ENCODE results near the gene NRCAM.

Gene NRCAM

GRCh38 chr7:108451296-108451848 lies 4.9 kb downstream of the NRCAM start:
- no peak for DNase-seq (ENCODE audit: insufficient read length, low spot score)
- peak; percentile 44 for FAIRE-seq
- TF ChIP-seq, protein P1, sequence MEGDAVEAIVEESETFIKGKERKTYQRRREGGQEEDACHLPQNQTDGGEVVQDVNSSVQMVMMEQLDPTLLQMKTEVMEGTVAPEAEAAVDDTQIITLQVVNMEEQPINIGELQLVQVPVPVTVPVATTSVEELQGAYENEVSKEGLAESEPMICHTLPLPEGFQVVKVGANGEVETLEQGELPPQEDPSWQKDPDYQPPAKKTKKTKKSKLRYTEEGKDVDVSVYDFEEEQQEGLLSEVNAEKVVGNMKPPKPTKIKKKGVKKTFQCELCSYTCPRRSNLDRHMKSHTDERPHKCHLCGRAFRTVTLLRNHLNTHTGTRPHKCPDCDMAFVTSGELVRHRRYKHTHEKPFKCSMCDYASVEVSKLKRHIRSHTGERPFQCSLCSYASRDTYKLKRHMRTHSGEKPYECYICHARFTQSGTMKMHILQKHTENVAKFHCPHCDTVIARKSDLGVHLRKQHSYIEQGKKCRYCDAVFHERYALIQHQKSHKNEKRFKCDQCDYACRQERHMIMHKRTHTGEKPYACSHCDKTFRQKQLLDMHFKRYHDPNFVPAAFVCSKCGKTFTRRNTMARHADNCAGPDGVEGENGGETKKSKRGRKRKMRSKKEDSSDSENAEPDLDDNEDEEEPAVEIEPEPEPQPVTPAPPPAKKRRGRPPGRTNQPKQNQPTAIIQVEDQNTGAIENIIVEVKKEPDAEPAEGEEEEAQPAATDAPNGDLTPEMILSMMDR (IDR thresholded peaks at IDR 0.05; ENCODE audit: insufficient read depth, missing control alignments): no peak

DNA sequence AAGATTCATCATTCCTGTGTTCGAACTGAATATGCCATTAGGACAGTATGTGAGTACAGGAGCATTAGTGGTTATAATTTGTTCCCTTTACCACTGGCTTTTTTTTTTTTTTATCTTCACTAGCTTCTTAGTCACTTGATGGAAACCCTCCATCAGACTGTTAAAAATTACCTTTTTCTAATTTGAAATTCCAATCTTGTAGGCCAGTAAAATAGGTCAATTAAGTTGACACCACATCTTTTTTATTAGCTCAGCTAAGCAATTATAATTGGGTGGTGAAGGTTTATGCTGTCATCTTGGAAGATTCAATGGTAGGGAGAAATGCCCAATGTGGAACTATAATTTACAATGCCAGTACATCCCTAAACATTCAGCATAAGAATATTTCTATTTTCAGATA lies 6.1 kb downstream of the NRCAM start:
- DNase-seq (ENCODE audit: insufficient read length, low spot score): no peak
- peak; percentile 6 for FAIRE-seq
- TF ChIP-seq, protein P1 (IDR thresholded peaks at IDR 0.05; ENCODE audit: insufficient read depth, missing control alignments): no peak

- TF ChIP-seq, protein P1 (IDR thresholded peaks at IDR 0.05; ENCODE audit: insufficient read depth, missing control alignments): no peak
Observed at GRCh38 chr7:108449521-108449920, 6.7 kb downstream of the NRCAM start.

DNA sequence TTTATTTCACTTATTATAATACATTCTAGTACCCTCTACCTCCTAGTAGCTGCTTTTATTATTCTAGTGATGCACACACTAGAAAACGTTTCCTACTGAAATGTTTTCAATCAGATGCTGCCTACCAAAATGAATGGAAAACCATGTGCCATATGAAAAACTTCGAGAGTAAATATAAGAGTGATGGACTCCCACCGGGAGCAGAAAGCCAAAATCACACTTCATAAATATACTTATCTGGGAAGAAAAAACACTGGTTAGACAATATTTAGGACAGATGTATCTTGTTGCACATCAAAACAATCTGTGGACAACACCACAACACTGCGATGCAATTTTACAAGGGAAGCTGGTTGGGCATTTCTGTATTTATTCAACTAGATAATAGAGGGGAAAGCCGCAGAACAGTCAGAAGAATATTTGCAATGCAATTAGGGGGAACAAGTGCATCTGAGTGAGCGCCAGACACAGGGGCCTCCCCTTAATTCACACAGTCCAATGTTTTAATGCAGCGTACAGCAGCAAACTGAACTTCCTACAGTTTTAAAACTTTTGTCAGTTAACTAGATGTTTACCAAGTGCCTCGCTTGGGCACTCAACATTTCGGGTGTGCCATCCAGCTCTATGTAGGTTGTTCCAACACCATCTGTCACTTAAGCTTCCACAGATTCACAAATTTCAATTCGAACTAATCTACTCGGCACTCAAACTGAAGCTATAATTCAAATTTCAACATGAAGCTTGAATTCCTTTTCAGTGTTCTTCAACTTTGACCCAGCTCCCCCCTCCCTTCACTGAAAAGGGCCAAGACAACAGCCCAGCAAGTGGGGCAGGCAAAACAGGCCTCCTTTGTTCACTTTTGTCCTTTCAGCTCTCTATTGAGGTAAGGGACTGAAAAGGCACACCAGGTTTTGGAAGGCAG lies 7.4 kb downstream of the NRCAM start:
- TF ChIP-seq, protein P1 (IDR thresholded peaks at IDR 0.05; ENCODE audit: insufficient read depth, missing control alignments): no peak
- FAIRE-seq: peak; percentile 82
- DNase-seq (ENCODE audit: insufficient read length, low spot score): no peak

More at GRCh38 chr7:108449521-108449920, 6.7 kb downstream of the NRCAM start:
- peak; percentile 84 for FAIRE-seq
- no peak for DNase-seq (ENCODE audit: insufficient read length, low spot score)

DNA sequence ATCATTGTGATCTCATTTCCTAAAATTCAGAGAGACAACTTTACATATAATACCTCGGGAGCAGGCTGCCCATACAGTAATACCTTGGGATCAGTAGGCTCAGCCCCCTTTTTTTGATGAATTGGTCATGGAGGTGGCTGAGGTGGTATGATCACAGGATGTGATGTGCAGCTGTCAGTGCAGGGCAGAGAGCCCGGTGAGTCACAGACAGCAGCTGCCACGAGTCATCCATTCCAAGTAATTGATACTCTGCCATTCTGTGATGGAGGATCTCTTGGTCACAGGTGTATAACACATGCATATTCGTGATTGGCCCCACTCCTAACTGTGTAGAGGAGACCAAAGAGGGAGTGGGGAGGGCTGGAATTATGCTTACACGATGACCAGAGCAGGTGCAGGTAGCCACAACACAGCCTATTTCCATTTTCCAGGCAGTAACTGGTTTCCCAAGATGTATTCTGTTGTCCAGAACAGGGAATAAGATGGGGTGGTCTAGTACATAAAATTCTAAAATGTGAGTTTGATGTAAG lies 14.1 kb downstream of the NRCAM start:
- DNase-seq (ENCODE audit: insufficient read length, low spot score) (no peak), FAIRE-seq (no peak)
- TF ChIP-seq, protein P1 (IDR thresholded peaks at IDR 0.05; ENCODE audit: insufficient read depth, missing control alignments): no peak

GRCh38 chr7:108441392-108441955 lies 14.8 kb downstream of the NRCAM start:
- FAIRE-seq (no peak), DNase-seq (ENCODE audit: insufficient read length, low spot score) (no peak)
- TF ChIP-seq, protein P1 (IDR thresholded peaks at IDR 0.05; ENCODE audit: insufficient read depth, missing control alignments): no peak

Data from D721Med (cell line).